HG03103 (cell line): Measurements from ENCODE around the gene IL2RA.
"Not testable (repeated sequence)": the region's sequence is repeated elsewhere in the genome, so short reads cannot be mapped to it uniquely, and the experiment has no call there.

Source experiments
- ATAC-seq: cut with Tn5 transposase; IDR thresholded peaks from one replicate; pipeline ENCODE4 v1.9.1; 2021; ENCODE audit warnings: low read depth; ENCODE audit not compliant: unreplicated experiment

The IL2RA gene

DNA sequence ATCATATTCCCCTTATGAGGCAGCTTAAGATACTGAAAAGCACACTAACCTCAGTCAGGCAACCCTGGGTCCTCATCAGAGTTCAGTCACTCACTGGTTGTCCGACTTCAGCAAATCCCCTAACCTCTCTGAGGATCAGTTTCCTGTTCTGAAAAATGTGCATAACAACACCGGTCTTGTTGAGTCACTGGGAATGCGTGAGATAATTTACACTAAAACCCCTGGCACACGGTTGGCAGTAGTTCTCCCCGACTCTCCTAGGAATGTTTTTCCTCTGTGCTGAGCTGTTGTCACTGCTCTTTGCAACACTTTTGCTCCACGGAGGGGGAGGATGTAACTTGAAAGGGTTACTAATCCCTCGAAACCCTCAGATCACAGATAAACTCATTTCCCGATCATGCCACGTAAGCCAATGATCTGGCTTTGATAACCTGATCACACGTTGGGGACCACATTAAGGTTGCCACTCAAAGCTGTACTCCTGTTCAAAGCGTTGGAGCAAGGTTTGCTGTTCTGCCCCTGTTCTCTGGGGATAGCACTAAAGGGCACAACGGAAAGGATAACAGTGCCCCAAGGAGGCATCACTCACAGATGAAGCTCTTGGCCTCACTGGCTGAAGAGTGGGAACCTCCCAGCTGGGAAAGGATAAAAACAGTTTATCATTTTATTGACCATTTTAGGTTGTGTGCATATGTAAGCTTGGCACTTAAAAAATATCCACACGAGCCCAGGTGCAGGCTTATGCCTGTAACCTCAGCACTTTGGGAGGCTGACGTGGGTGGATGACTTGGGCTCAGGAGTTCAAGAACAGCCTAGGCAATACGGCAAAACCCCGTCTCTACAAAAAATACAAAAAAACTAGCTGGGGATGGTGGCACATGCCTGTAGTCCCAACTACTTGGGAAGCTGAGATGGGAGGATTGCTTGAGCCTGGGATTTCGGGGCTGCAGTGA, 21.6 kb upstream of the IL2RA start:
- ATAC-seq, result no peak

DNA sequence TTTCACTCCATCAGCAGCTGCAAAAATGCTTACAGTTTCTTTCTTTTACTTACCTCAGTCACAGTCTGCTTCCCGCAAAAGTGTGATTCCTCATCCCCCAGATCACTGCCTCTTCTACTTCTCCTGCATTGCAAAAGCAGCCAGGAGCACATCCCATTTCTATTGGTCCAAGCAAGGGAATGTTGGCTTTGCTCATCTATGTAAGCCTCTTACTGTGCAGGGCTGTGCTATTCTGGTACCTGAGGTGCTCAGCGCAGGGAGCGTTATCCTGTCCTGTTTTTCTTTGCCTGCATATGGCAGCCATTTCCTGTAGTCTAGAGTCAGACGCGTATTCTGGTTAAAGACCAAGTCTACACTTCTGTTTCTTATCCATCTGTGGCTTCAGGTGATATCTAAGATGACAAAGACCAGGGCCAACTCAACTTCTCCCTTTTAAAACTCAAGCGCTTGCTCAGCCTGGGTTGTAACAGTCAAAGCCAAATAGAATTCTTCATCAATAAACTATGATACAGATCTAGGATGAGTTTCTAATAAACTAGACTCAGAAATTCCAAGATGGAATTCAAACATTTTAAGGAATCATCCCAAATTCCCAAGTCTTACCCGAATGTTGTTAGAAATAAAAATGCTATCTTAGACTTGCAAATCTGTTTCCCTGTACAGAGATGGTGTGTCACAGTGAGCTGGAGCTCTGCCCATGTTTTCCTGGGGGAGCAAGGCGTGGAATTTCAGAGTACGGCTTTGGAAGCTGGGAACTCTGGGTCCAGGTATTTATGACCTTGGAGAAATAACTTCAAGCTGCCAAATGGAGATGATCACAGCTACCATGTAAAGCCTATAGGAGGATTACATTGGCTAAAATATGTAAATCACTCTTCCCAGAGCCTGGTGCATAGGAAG, 20.6 kb upstream of the IL2RA start:
- no peak for ATAC-seq

DNA sequence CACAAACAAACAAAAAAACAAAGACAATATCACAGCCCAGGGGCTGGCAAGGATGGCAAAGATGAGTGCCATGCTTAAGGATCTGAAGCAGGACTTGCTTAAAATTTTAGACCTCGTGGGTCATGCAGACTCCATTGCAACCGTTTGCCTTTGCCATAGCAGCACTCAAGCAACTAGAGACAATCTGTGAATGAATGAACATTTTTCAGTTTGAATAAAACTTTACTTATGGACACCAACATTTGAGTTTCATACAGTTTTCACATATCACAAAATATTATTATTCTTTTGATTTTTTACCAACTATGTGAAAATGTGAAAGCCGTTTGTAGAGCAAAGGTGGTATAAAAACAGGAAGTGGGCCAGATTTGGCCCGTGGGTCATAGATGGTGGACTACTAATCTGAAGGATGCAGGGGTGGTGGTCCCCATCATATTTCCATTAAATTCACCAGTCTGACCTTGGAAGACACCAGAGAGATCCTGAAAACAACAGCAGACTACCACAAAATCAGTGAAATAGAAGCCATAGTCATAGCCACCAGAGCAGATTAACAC, 18.3 kb upstream of the IL2RA start:
- no peak for ATAC-seq

DNA sequence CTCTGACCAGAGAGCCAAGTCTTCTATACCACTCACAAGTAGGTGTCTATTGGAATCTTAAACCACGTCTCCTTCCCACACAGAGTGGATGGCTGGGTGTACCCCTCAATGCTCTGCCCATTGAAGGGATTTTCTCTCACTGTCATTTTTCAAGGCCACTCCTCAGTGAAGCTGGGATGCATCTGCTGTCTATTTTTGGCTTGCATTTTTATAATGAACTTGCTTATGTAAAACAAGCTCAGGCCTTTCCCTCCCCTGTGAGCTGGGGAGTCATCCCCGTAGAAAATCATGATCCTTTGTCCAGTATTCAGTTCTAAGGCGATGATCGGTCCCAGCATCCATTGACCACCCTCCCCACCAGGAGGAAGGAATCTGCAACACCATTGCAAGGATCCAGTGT, 16.9 kb upstream of the IL2RA start:
- ATAC-seq, result no peak

DNA sequence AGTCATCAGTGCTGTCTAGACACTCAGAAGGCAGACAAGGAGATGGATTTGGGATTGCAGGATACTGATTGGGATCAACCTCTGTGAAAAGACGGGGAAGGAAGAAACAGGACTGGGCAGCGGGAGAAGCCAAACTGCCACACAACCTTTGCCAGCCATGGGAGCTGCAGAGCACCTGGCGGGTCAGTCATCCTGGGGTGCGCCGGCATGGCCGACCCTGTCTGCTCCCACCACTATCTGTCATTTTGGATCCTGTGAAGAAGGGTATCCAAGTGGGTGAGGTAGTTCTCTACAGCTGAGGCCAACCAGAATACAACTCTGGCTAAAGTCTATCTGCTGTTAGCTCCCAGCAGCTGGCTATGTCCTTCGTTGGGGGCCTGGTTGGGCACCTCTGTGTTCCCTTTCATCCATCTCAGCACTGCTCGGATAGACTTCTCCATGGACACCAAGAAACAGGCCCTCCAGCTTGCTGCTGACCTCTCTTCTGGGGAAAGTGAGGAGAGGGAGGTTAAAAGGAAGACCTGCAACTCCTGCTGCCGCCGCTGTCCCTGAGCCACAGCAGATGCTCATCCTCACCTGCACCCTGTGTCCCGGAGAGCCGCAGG, 15.0 kb upstream of the IL2RA start:
- ATAC-seq, result no peak

DNA sequence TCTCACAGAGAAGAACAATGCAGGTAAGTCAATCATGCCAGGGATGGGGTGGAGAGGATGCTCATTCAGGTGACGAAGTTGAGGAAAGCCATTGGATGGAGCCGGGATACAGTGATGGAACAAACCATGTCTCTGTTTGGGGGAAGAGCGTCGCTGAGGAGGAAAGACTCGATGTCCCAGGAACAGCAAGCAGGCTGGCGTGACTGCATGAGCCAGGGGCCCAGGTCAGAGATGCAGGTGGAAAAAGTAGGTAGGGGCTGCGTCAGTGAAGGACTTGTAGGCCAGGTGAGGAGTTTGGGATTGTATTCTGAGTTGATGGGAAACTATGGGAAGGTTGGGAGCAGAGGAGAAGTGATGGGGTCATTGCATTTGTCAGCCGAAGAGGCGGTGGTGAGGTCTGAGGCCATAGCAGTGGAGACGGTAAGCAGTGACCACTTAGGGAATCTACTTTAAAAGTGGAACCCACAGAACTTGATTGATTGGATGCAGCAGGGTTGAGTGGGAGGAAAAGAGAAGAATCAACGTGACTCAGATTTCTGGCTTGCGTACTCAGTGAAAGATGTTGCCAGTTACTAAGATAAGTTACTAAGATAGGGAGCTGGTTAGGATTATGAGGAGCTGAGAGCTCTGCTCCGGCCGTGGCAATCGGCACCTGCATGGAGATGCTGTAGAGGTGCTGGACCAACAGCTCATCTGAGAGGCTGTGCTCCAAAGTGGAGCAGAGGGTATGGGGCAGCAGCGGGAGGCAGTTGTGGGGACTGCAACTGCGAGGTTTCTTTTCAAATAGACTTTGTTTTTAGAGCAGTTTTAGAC, 12.5 kb upstream of the IL2RA start:
- ATAC-seq, result no peak

DNA sequence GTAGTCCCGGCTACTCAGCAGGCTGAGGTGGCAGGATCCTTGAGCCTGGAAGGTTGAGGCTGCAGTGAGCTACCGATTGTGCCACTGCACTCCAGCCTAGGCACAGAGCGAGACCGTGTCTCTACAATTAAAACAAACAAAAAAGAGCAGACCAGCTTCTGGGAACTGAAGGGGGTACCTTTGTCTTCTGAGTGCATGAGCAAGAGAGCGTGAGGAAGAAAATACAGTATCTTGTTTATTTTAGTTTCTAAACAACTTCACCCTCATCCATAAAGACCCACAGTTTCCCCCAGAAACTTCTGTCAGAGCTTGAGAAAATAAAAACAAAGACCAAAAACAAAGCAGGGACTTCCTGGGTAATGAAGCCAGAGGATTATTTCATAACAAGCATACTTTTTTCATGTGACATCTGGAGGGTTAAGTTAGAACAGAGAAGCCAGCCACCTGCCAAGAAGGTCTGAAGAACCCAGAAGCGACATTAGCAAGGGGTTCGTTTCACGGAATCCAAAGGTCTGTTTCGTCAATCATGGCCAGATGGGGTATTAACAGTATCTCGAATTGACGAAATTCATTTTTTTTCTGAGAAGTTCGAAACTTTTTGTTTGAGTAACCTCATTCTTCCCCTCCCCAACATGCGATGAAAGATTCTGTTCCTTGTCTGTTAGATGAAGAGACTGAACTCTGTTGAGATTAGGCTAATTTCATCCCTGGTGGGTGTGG, 10.2 kb upstream of the IL2RA start:
- peak; percentile 43 for ATAC-seq

DNA sequence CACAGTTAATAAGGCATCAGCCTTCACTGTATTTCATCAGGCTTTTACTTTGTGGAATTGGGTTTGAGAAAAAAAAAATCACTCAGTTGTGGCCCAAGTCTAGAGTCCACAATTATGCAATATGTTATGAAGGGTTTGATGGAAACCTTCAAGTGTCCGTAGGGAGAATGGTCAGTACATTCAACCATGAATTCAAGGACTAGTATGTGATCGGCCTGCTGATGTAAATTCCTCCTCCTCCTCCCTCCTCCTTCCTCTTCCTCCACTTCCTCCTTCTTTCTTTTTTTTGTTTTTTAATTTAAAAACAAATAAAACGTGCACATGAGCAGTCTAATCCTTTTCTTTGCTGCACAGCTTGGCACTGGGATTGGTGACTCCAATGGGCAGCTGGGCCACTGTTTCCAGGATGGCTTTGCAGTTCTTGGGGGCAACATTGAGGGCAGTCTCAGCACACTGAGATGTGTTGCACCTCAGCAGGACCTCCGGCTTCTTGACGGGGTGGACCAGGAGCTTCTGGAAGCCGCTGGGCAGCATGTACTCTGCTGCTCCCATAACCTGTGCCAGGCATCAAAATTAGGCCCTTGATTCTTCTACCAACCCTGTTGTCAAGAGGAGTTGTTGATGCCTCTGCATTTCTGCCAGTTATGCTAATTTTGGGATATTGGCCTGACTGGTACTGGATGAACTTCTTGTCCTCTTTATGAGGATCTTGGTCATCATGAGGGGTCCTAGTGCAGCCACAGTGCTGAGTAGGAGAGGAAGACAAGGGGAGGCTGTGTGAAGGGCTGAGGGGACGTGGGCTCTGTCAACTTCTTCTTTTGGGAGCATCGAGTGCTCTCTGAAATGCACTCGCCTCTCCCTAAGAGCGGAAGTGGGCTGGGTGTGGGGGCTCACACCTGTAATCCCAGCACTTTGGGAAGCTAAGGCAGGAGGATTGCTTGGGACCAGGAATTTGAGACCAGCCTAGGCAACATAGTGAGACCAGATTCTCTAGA, 9.3 kb upstream of the IL2RA start:
- ATAC-seq, result peak; percentile 18

DNA sequence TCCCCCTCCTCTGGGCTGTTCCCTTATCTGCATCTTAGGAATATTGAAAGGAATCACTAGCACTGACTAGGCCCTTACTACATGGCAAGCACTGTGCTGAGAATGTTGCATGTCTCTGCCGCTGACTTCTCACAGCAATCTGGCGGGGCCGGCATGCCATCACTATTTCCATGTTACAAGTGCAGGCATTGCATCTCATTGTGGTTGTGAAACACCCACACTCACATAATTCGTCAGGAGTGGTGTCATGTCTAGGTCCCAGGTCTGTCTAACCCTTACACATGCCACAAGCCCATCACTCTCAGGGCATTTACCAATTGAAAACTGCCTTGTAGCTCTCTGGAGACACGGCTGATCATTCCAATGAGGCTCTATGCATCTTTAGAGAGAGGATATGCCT, 8.5 kb upstream of the IL2RA start:
- ATAC-seq, result no peak

DNA sequence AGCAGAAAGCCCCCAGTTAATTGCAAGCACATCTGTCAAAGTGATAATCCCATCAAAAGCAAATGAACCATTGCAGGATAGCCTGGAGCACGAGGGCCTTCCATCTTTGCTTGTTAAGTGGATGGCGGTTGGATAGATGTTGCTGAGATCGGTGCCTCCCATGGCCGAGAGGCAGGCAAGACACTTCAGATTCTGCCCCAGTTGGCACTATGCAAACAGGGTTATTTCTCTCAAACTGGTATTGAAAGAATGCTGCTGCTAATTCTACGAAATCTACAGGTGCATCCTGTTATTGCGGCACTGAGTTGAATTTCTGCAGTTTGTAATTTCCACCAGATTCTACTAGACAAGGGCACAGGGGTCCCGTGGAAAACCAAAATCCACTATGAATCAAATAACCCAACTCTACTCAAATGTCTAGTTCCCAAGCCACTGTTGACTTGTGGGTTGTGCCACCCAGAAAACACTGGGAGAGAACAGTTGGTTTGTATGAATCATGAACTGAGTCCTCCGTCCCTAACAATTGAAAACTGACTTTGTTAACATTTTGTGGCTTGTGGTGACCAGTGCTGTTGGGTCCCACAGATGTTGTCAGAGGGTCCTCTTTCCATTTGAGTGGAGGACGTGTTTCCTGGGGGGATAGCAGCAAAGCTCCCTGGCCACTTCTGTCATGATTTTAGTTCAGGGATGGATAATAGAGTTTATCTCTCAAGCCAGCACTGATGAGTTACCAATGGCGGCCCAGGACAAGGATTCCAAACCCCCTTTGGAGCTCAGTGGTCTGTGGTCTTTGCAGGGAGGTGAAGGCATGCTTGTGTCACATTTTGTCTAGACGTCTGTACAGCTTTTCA, 7.1 kb upstream of the IL2RA start:
- no peak for ATAC-seq

DNA sequence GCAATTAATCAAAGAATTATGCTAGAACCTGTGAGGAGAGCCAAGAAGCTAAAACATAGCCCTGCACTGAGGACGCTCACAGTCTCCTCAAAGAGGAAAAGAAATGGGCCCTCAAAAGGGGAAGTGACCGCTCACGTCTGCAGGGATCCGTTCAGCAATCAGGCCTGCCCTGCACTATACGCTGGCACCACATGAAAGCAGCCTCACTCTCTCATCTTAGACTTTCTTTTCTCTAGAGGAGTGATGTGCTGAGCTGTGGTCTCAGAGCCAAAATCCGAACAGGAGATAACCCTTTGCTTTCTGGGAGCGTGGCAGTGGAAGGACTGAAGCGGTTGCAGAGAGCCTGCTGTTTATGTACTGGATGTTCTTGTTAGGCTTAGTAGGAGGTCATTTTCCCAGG, 6.3 kb upstream of the IL2RA start:
- no peak for ATAC-seq

DNA sequence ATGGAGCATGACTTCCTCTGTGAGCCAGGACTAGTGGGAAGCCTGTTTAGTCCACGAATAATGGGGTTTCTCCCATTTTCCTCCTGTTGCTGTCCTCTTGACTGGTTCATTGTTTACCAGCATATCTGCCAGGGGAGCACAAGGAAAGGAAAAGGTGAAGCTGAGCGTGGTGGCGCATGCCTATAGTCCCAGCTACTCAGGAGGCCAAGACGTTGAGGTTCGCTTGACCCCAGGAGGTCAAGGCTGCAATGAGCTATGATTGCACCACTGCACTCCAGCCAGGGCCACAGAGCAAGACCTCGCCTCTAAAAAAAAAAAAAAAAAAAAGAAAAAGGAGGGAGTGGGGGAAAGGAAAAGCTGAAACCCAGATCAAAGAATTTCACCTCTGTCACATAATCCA, 5.8 kb upstream of the IL2RA start:
- no peak for ATAC-seq

DNA sequence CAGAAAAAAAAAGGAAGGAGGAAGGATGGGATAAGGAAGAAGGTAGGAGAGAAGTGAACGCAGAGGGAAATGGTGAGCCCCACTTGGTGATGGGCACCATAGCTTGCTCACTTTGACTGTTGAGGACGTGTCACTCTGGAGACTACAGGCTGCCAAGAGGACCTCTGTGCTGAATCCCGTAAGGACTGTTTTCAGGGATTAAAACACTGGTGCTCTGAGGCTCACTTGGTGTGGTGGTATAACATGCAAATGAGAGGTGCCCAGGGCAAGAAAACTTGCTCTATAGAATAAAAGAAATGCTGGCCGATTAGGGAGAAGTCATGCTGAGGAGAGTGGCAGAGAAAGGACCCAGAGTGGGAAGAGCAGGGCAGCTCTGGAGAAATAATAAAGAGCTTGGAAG, 5.3 kb upstream of the IL2RA start:
- no peak for ATAC-seq

DNA sequence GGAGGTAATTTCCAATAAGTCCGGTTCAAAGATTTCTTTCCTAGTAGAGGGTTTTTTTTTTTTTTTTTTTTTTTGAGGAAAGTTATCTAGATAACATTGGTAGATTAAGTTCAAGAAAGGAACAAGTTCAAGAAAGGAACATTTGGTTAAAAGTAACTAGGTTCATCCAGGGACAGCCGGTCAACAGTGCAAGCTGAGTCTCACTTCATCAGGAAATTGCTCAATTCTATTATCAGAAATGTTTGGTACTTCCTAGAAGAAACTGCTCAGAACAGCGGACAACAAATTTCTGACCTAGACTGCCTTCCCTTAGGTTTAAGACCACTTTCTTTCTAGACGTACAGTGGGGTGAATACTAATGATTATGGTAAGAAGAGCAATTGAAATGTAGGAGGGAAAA, 3.7 kb upstream of the IL2RA start:
- ATAC-seq, result no peak

DNA sequence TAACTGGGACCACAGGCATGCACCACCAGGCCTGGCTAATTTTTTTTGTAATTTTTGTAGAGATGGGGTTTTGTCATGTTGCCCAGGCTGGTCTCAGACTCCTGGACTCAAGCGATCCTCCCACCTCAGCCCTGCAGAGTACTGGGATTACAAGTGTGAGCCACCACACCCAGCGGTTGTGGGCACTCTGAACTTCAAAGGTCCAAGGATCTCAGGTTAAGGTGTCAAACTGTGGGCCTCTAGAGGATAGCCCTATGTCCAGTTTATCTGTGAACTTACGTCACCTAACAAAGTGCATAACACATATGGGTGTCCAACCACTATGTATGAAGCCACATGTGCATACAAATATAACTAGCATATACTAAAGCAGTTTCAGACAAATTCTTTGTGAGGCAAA, 3.2 kb upstream of the IL2RA start:
- ATAC-seq, result no peak

DNA sequence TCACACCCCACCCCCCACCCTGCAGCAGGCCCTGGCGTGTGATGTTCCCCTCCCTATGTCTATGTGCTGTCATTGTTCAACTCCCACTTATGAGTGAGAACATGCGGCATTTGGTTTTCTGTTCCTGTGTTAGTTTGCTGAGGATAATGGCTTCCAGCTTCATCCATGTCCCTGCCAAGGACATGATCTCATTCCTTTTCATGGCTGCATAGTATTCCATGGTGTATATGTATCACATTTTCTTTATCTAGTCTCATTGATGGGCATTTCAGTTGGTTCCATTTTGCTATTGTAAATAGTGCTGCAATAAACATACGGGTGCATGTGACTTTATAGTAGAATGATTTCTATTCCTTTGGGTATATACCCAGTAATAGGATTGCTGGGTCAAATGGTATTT, 2.6 kb upstream of the IL2RA start:
- not testable (repeated sequence) for ATAC-seq

DNA sequence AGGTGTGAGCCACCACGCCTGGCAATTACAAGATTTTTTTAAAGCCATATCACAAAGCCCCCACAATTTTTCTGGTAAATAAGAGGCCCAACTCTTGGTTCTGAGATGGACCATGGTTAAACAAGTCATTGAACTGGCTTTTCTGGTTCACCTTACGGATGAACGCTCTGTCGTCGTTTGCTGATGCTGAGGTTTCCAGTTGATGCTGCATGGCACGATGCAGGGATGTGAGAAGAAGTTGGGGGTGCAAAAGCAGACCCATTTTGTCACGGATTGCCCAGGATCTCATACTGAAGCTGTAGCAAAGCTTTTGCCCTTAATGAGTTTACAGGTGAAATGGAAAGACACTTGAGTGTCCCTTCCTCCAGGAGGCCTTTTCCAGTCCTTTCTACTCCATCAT, 2.0 kb upstream of the IL2RA start:
- no peak for ATAC-seq
